Measurements from ENCODE around the gene USP16.
A peak's percentile ranks its signal among the peaks of the same experiment; 100 is the strongest.
"Not testable (repeated sequence)": the region's sequence is repeated elsewhere in the genome, so short reads cannot be mapped to it uniquely, and the experiment has no call there.

USP16 gene

DNA sequence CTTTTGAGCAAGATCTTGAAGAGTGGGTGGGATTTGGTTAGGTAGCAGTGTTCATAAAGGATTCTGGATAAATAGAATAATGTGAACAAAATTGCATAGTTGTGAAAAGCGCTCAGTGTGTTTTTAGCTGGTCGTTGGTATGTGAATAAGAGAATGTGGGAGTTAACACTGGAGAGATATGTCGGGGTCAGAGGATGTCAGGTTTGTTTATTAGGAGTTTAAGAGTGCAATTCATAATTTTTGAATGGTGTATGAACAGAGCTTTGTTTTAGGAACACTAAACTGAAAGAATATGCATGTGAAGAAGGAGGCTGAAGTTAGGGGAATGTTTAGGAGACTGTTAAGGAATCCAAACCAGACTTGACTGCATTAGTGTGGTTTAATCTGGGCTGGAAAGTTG, 9.4 kb downstream of the USP16 start:
- no peak for DNase-seq (ENCODE audit: low spot score)

DNA sequence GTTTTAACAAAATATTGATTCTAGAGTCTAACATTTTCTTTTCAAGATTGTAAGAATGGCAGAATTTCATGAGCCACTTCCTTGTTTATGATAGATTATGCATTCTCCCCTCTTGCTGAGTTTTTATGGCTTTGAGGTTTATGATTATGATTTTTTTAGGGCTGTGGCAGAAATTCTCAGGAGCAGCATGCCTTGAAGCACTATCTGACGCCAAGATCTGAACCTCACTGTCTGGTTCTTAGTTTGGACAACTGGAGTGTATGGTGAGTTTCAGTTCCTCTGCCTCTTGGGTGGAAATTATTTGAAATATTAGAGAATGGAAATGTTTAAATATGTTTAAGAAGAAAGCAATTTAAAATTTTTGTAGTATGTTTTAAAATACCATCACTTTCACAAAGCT, 10.2 kb downstream of the USP16 start:
- DNase-seq (ENCODE audit: low spot score), result no peak

DNA sequence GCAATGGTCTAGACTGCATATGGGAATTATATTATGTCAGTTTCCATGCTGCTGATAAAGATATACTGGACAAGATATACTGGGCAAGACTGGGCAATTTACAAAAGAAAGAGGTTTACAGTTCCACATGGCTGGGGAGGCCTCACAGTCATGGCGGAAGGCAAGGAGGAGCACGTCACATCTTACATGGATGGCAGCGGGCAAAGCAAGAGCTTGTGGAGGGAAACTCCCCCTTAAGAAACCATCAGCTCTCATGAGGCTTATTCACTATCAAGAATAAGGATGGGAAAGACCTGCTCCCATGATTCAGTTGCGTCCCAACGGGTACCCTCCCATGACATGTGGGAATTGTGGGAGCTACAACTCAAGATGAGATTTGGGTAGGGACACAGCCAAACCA, 27.8 kb downstream of the USP16 start:
- DNase-seq (ENCODE audit: low spot score), result no peak

DNA sequence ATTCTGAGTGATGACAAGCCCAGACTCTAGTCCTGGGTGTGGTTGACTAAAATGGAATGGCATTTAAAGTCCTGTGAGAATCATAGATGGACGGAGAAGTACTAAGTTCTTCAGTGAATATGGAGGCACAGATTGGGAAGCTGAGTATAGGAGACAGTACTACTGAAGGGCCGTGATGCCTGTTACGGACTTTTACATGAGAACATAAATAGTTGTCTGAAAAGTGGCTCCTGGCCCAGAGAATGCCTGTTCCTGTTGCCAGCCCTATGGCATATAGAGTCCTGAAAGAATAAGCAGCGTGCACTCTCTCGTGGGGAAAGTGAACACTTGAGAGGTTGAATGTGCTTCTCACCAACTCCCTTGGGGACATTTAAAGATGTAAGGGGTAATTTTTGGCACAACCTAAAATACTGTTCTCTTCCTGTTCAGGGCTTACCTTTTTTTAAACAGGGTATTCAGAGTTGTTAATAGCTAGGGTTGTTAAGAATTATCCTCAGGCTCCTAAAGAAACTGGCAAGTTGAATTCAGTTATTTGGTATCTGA, 28.6 kb downstream of the USP16 start:
- no peak for DNase-seq (ENCODE audit: low spot score)

DNA sequence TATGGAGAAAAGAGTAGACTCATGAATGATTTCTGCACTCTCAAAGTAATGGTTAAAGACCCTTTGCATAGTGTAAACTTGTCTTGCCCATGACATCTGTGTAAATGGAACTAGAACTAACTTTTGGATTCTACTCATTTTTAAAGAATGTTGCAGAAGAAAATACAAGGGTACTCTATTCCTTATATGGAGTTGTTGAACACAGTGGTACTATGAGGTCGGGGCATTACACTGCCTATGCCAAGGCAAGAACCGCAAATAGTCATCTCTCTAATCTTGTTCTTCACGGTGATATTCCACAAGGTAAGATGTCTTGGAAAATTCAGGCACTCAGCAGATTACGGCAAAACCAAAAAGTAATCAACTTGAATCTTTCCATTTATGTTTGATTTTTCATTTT, 29.2 kb downstream of the USP16 start:
- DNase-seq (ENCODE audit: low spot score), result no peak

DNA sequence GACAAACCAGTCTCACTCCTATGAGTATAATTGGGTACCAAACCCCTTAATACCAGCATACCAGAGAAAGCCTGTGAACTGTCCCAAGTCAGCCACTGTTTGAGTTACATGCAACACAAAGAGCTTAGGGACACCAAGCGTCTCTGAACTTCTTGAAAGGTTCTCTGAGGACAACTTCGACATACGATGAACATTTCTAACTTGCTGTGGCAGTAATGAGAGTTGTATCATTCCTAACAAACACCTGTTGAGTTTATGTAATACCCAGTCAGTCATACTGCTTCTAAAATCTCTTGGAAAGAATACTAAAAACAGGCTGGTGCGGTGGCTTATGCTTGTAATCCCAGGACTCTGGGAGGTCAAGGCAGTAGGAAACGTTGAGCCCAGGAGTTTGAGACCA, 30.6 kb downstream of the USP16 start:
- DNase-seq (ENCODE audit: low spot score), result no peak

DNA sequence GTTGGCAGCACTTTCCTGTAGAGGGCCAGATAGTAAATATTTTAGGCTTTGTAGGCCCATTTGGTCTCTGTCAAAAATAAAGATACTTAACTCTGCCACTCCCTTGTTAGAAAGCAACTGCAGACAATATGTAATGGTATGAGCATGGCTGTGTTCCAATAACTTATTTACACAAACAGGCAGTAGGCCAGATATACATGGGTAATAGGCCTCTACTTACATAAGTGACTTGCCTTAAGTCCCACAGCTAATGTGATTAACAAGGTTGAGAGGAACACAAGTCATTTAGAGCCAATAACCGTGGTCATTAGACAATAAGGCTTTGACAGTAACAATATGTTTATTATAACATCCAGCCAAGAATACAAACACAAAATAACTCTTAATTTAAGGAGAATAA, 31.5 kb downstream of the USP16 start:
- DNase-seq (ENCODE audit: low spot score), result no peak

DNA sequence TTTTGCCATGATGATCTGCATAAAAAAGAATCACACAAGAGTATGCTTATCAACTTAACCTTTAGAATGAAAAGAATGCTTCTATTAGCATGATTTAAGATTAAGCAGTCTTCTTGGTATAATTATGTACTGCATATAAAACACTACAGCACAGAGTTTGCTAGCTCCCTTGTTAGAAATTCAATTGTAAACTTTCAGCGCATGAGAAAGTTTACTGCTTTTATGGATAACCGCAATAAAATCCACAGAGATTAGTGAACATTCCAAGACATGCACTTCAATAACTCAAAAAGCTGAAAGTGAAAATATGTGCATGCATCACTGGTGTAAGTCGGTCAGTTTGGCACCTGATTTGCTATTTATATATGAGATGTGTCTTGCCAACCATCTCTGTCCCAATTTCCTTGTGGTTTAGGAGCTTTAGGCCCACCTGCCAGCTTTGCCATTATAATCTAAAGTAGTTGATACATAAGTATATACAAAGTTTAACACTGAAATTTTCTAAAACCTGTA, 32.1 kb downstream of the USP16 start:
- no peak for DNase-seq (ENCODE audit: low spot score)

DNA sequence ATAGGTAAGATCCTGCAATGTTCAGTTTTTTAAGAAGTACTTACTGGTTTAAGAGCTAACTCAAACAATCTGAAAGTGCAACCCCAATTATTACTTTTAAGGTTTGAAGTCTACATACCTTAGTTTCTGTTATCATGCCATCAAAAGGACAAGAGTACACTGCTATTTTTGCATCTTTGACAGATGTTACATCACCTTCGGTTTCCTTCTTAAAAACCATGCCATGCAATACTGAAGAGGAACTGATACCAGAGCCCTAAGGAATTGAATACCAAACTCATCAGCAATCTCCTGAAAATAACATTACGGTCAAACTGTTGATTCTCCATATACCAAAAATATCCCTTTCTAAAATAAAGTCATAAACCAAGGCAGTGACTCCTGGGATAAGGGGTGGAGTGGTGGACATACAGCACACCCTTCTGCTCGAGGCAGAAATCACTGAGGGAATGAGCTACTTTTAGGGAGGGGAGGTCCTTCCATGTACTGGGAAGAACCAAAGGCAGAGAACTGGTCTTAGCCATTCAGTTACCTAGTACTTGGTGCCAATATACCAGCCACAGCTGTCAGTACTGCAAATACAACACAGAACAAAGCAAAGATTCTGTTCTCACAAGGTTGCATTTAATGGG, 40.5 kb downstream of the USP16 start:
- no peak for DNase-seq (ENCODE audit: low spot score)

DNA sequence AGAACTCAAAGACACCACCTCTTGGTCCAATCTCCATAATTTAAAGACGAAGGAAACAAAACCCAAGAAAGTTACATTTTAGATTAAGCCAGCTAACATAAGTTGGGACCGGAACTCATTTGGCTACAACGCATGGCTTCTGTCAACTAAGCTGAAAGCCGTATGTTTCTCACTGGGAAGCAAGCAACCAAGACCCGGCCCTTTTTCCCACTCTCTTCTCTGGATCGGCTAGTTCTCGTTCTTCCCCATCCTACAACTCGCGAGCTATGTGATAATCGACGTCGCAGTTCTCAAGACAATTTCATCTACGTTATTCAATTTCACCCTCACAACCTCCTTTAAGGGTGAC, 48.4 kb downstream of the USP16 start:
- no peak for DNase-seq (ENCODE audit: low spot score)

DNA sequence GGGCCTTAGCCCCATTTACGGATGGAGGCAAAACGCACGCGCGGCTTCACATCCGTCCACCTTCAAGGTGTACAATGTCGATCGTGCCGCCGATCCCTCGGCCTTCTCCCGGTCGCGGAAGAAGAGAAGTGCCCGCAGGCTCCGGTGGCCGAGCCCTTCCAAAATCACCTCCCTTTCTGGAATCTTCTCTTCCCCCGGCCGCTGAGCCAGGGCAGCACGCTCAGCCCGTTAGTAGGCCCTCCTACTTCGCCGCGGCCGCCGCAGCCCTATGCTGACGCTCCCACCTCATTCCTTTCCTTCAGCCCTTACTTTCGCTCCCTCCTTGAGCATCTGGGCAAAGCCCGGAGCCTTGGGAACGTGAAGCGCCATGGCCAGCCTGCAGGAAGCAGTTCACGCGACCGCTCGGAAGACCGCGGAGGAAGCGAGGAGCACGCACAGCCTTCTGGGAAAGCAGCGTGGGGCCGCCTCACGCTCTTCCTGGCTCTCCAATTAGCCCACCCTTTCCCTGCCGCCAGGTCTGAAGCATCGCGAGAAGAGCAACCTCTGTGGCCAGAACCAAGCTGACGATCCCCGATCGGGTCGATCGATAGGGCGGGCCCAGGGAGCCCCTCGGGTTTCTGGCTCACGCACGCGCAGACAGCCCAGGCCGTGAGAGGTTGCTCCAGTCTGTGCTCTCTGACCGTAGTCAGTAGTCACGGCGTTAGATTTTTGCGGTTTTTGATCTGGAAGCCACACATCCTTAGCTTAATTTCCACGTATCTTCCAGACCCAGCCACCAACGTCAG, 48.9 kb downstream of the USP16 start, which contains the start of gene CCT8:
Gene CCT8 (minus strand): TSS at position 427 of the 785 bp plus-strand sequence. CDS start 58 bp downstream, at position 369.
- peak; percentile 99 for DNase-seq (ENCODE audit: low spot score)

DNA sequence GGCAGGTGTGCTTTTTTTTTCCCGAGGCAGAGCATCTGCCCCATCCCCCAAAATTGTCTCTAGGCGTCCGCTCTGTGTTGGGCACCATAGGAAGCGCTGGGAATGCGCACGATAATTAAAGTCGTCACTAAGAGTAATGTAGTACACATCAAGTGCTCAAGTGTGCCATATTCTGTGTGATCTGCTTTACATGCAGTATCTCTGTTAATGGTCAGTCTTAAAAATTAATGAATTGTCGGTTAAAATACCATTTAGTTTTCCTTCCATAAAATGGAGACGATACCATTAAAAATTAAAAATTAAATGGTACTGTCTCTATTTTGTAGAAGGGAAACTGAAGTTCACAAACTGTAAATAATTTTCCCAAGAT, 49.5 kb downstream of the USP16 start:
- no peak for DNase-seq (ENCODE audit: low spot score)

DNA sequence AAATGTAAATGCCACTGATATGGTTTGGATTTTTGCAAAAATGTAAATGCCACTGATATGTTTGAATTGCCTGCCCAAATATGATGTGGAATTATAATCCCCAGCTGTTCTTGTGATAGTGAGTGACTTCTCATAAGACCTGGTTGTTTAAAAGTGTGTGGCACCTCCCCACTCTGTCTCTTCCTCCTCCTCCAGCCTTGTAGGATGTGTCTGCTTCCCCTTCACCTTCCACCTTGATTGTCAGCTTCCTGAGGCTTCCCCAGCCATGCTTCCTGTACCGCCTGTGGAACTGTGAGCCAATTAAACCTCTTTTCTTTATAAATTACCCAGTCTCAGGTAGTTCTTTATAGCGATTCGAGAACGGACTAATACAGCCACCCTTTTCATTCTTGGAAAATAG, 50.3 kb downstream of the USP16 start:
- DNase-seq (ENCODE audit: low spot score), result no peak

DNA sequence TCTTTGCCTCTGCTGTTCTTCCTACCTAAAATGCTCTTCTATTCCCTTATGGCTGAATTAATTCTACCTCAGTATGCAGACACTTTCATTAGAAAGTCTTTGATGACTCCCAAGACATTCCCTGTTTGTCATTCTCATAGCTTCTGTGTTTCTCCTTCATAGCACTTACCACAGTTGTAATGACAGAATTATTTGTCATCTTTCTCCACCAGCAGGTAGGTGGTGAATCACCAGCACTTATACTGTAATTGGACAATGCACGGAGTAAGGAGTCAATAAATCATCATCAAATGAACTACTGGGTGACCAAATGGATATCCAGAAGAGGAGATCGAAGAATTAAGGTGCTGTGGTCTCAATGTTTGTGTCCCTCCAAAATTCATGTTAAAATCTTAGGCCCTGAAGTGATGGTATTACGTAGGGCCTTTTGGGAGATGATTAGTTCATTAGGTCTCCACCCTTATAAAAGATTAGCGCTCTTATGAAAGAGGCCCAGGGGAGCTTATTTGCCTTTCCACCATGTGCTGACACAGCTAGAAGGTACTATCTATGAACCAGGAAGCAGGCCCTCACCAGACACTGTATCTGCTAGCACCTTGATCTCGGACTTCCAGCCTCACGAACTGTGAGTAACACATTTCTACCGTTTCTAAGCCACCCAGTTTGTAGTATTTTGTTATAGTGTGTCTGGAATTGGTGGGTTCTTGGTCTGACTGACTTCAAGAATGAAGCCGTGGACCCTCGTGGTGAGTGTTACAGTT, 51.4 kb downstream of the USP16 start:
- DNase-seq (ENCODE audit: low spot score), result no peak

DNA sequence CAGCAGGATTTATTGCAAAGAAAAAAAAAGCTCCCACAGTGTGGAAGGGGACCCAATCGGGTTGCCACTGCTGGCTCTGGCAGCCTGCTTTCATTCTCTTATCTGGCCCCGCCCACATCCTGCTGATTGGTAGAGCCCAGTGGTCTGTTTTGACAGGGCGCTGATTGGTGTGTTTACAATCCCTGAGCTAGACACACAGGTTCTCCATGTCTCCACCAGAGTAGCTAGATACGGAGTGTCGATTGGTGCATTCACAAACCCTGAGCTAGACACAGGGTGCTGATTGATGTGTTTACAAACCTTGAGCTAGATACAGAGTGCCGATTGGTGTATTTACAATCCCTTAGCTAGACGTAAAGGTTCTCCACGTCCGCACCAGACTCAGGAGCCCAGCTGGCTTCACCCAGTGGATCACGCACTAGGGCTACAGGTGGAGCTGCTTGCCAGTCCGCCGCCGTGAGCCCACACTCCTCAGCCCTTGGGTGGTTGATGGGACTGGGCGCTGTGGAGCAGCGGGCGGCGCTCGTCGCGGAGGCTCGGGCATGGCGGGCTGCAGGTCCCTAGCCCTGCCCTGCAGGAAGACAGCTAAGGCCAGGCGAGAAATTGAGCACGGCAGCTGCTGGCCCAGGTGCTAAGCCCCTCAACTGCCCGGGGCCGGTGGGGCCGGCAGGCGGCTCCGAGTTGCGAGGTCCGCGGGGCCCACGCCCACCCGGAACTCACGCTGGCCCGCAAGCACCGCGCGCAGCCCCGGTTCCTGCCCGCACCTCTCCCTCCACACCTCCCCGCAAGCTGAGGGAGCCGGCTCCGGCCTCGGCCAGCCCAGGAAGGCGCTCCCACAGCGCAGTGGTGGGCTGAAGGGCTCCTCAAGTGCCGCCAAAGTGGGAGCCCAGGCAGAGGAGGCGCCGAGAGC, 52.5 kb downstream of the USP16 start:
- not testable (repeated sequence) for DNase-seq (ENCODE audit: low spot score)

DNA sequence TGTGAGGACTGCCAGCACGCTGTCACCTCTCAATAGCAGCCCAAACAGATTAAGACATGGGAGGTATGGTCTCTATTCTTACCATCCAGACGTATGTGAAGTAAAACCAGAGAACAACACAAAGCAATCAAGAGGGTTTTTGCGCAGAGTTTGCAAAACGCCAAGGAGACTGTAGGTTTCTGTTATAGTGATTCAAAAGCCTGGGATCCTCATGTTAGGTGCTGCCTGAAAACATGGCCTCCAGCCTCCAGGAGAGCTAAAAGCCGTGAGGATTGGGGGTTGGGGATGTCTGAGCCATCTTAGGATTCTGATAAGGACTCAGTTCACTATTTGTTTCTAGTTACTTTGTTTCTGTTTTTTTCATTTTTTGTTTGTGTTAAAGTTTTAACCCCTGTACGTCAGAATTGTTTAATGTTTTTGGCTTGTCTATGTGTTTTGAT, 53.2 kb downstream of the USP16 start:
- DNase-seq (ENCODE audit: low spot score), result no peak

DNA sequence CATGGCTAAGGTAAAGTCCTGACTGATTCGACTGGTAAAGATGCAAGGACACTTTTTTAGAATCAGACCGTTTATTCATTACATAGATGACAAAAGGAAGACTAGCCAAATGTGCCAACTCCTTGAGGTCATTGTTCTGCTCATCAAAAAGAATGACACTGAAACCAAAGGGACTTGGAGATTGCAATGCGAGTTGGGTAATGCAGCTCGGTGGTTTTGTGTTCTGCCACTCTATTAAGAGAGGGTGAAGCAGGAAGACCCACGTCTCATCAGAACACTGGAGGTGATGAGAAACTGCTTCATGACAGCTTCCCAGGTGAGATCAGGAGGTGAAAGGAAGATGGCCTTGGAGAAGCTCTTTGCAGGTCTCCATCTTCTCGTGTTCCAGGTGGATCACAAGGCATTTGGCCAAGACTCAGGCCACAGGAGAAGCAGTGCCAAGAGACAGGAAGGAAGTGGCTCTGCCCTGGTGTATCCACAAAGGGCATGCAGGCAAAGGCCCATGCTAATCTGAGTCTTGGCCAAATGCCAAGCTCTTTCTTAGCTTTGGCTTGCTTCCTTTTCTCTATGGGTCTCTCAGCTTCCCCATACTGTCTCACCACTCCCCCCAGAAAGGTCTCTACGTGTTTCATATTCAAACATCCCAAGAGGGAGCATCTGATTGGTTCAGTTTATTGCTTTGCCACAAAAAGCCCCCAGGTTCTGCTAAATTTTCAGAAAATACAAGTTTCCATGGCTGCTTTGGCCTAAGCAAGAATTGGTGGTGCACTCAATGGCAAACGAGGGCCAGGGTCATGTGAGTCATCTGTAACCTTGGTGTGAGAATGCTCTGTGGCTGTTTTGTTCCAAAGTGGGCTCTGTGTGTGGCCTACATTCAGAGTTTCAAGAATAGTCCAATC, 54.6 kb downstream of the USP16 start:
- peak; percentile 72 for DNase-seq (ENCODE audit: low spot score)

DNA sequence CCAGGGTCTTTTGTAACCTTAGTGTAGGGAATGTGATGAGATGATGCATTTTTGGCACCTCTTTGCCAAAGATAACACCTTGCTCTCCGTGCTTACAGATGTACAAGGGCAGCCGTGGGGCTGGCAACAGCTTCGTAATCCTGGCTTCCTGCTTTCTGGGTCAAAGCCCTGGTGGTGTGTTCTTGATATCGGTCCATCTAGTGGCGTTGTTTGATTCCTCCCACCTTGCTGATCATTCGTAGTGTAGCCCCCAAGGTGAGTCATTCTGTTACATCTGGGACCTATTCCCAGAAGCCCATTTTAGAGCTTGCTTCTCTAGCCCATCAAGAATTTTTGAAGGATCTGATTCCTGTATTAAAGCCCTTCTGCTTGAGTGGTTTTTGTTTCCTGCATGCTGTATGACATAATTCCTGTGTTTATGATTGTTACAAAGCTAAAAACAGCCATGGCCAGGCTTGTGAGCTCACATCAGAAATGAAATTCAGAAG, 56.0 kb downstream of the USP16 start:
- no peak for DNase-seq (ENCODE audit: low spot score)

DNA sequence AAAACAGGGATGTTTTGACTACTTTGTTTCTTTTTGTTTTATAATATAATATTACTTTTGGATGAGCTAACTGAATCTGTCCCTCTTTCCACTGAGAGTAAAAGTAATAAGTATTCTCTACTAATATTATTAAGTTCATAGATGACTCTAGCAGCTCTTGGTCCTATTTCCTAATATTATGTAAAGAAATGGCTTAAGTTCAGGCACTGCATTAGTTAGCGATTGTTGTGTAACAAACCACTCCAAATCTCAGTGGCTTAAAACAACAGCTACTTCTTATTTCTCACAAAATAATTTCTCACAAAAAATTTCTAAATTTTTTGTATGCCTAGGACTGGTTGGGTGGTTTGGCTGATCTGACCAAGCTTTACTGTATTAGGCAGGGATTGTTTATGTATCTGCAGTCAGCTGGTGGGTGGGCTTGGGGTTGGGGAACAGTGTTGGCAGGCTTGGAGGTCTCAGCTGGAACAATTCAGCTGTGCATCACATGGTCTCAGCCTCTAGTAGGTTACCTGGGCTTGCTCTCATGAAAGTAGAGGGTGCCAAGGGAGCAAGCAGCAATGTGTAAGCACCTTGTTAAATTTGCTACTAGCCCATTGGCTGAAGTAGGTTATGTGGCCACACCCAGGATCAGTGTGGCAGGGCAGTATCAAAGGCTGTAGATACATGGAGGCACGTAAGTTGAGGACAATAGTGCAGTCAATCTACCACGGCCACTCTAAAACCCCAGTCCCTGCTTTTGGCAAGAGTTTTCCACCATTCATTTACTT, 57.8 kb downstream of the USP16 start:
- no peak for DNase-seq (ENCODE audit: low spot score)

DNA sequence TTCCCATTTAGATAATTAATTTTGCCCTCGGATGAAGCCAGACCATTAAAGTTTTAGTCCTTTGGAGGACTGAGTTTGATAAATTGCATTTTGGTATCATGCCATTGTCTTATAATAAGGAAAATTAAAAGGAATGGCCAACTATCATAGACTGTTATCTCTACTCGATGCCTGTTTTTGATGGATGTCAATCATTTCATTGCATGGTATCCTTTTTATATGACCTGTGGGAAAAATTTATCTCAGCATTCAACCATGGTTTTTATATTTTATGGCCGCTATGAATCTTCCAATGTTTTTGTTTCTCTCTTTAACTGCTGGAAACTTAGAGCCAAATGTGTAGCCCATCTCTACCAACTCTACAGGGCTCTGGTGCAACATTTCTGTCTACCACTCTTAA, 58.8 kb downstream of the USP16 start:
- no peak for DNase-seq (ENCODE audit: low spot score)
